ENCODE results near the gene ITIH4.

Gene ITIH4

GRCh38 chr3:52830535-52831258, at the start of gene ITIH4:
TSS of gene ITIH4 (minus strand) at chr3:52830672. CDS start at chr3:52830642, 30 bp downstream.
- DNase-seq = no peak

GRCh38 chr3:52880047-52880446, 49.6 kb upstream of the ITIH4 start:
- DNase-seq = no peak

- no peak for DNase-seq
Observed at GRCh38 chr3:52879581-52879980, 49.1 kb upstream of the ITIH4 start.

GRCh38 chr3:52879090-52879489, 48.6 kb upstream of the ITIH4 start:
- DNase-seq = no peak

- no peak for DNase-seq
Observed at GRCh38 chr3:52877085-52877484, 46.6 kb upstream of the ITIH4 start.

GRCh38 chr3:52874864-52875587, 44.6 kb upstream of the ITIH4 start:
- DNase-seq = no peak

GRCh38 chr3:52874160-52874701, 43.8 kb upstream of the ITIH4 start:
- no peak for DNase-seq

- DNase-seq = no peak
Observed at GRCh38 chr3:52873433-52874159, 43.1 kb upstream of the ITIH4 start.

- no peak for DNase-seq
Observed at GRCh38 chr3:52872245-52872644, 41.8 kb upstream of the ITIH4 start.

- DNase-seq = no peak
Observed at GRCh38 chr3:52871761-52872160, 41.3 kb upstream of the ITIH4 start.

- DNase-seq = no peak
Observed at GRCh38 chr3:52870471-52870870, 40.0 kb upstream of the ITIH4 start.

- DNase-seq = no peak
Observed at GRCh38 chr3:52866427-52866826, 36.0 kb upstream of the ITIH4 start.

GRCh38 chr3:52865994-52866393, 35.5 kb upstream of the ITIH4 start:
- DNase-seq = no peak

GRCh38 chr3:52860424-52860768, 29.9 kb upstream of the ITIH4 start:
- no peak for DNase-seq

- no peak for DNase-seq
Observed at GRCh38 chr3:52859686-52860423, 29.4 kb upstream of the ITIH4 start.

GRCh38 chr3:52857864-52858263, 27.4 kb upstream of the ITIH4 start:
- no peak for DNase-seq

- DNase-seq = no peak
Observed at GRCh38 chr3:52857133-52857532, 26.7 kb upstream of the ITIH4 start.

- no peak for DNase-seq
Observed at GRCh38 chr3:52856666-52857065, 26.2 kb upstream of the ITIH4 start.

- no peak for DNase-seq
Observed at GRCh38 chr3:52854013-52854412, 23.5 kb upstream of the ITIH4 start.

- DNase-seq = no peak
Observed at GRCh38 chr3:52852419-52852818, 21.9 kb upstream of the ITIH4 start.

GRCh38 chr3:52851348-52851747, 20.9 kb upstream of the ITIH4 start:
- peak; percentile 88 for DNase-seq

GRCh38 chr3:52849656-52850055, 19.2 kb upstream of the ITIH4 start:
- DNase-seq = no peak

GRCh38 chr3:52848617-52849016, 18.1 kb upstream of the ITIH4 start:
- DNase-seq = no peak

Data from 8988T (cell line).